Measurements from ENCODE around the gene TBC1D9B. TPM values are rescaled to one million over a fixed set of nuclear protein-coding genes. Genes with fewer than 3 reads are reported as not detected.

The TBC1D9B gene
- total RNA-seq, 1 donor from 2014 or later, result 136 TPM

DNA sequence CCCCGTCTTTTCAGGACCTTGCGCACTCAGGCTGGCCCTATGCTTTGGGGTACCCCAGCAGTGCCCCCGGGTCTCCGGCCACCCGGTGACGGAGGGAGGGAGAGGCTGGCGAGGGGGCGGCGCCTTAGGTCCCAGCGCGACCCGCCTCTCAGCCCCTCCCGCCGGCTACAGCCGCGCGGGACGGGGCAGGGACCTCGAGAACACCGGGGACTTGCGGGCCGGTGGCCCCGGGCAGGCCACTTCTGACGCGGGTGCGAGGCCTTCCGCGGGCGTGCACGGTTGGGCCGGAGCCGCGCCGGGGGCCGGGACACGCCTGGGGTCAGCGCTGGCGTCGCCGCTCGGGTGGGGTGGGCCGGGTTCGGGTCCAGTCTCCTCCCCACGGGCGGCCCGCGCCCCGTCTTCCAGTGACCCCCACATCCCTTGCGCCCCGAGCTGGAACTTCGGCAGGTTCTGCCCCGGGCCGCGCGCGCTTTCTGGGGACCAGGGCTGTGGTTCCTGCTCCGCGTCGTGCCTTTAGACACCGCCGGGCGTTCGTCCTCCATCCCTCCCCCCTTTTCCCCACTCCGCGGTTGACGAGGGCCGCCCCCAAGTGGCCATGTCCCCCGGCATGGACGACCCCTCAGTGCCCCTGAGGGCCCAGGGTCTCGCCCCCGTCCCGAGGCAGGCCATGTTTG lies 90.8 kb downstream of the TBC1D9B start:
- Mint-ChIP-seq H3K27ac (ENCODE audit: unreplicated experiment) (no peak overlapping the region), H3K4me3 (ENCODE audit: unreplicated experiment) (no peak overlapping the region), H3K27me3 (ENCODE audit: unreplicated experiment) (no peaks in the 10 kb centered on the region), H3K4me1 (ENCODE audit: unreplicated experiment) (peaks cover 31% of the 10 kb centered on the region), H3K36me3 (ENCODE audit: unreplicated experiment) (peaks cover 7% of the 10 kb centered on the region), H3K9me3 (ENCODE audit: unreplicated experiment) (no peaks in the 10 kb centered on the region)
- DNase-seq (ENCODE audit: extremely low spot score, unreplicated experiment), result no peak
- TF ChIP-seq, protein P1, sequence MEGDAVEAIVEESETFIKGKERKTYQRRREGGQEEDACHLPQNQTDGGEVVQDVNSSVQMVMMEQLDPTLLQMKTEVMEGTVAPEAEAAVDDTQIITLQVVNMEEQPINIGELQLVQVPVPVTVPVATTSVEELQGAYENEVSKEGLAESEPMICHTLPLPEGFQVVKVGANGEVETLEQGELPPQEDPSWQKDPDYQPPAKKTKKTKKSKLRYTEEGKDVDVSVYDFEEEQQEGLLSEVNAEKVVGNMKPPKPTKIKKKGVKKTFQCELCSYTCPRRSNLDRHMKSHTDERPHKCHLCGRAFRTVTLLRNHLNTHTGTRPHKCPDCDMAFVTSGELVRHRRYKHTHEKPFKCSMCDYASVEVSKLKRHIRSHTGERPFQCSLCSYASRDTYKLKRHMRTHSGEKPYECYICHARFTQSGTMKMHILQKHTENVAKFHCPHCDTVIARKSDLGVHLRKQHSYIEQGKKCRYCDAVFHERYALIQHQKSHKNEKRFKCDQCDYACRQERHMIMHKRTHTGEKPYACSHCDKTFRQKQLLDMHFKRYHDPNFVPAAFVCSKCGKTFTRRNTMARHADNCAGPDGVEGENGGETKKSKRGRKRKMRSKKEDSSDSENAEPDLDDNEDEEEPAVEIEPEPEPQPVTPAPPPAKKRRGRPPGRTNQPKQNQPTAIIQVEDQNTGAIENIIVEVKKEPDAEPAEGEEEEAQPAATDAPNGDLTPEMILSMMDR (IDR thresholded peaks at IDR 0.05), result no peak

DNA sequence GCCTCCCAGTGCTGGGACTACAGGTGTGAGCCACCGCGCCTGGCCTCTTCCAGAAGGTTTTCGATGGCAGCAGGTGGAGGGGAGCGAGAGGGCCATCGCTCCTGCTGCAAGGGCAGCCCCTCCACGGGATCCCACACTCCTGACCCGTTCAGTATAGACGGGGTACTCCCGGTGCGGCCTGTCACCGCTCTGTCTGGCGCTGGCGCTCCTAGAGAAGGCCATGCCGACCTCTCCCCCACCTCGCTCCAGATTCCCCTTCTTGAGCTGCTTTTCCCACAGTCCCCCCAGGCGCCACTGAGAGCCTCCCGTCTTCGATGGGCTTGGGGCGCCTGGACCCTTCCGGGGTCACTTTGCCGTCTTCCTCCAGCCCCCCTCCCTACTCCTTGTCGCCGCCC lies 91.3 kb downstream of the TBC1D9B start:
- H3K27me3 Mint-ChIP-seq (ENCODE audit: unreplicated experiment), result no peaks in the 10 kb centered on the region
- H3K4me3 Mint-ChIP-seq (ENCODE audit: unreplicated experiment), result no peak overlapping the region
- no peaks in the 10 kb centered on the region for H3K9me3 Mint-ChIP-seq (ENCODE audit: unreplicated experiment)
- H3K27ac Mint-ChIP-seq (ENCODE audit: unreplicated experiment), result no peak overlapping the region
- peaks cover 30% of the 10 kb centered on the region for H3K4me1 Mint-ChIP-seq (ENCODE audit: unreplicated experiment)
- no peak for DNase-seq (ENCODE audit: extremely low spot score, unreplicated experiment)
- H3K36me3 Mint-ChIP-seq (ENCODE audit: unreplicated experiment), result peaks cover 7% of the 10 kb centered on the region
- TF ChIP-seq, protein P1 (IDR thresholded peaks at IDR 0.05), result no peak

DNA sequence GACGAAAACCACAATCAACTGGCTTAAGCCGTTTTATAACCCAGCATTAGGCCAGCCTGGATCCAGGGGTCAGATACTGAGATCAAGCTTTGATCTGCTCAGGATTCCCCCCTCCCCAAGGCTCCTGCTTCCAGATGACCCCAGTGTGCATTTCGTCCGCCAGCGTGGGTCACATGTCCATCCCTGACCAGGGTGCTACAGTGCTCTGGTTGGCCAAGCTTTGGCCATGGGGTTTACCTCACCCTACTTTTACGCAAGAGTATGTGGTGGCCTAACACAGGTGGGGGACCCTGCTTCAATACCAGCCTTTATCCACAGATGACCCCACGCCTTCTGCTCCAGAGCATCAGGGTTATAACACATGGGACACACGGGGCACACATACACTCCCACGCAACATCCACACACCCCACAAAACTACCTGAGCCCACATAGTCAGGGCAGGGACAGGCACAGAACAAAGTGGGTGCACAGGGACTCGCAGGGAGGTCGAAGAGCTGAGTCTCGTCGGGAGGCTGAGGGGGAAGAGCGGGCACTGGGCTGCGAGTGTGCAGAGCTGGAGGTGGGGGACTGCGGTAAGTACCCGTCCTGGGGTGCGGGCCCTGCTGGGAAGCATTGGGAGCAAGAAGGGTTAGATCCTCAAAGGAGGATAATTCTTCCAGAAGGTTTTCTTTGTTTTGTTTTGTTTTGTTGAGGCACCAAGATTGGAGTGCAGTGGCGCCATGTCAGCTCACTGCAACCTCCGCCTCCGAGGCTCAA lies 92.0 kb downstream of the TBC1D9B start:
- Mint-ChIP-seq H3K4me1 (ENCODE audit: unreplicated experiment) (peaks cover 30% of the 10 kb centered on the region), H3K27me3 (ENCODE audit: unreplicated experiment) (no peaks in the 10 kb centered on the region), H3K36me3 (ENCODE audit: unreplicated experiment) (peaks cover 7% of the 10 kb centered on the region), H3K4me3 (ENCODE audit: unreplicated experiment) (no peak overlapping the region), H3K9me3 (ENCODE audit: unreplicated experiment) (no peaks in the 10 kb centered on the region), H3K27ac (ENCODE audit: unreplicated experiment) (no peak overlapping the region)
- TF ChIP-seq, protein P1 (IDR thresholded peaks at IDR 0.05), result no peak
- DNase-seq (ENCODE audit: extremely low spot score, unreplicated experiment), result no peak

DNA sequence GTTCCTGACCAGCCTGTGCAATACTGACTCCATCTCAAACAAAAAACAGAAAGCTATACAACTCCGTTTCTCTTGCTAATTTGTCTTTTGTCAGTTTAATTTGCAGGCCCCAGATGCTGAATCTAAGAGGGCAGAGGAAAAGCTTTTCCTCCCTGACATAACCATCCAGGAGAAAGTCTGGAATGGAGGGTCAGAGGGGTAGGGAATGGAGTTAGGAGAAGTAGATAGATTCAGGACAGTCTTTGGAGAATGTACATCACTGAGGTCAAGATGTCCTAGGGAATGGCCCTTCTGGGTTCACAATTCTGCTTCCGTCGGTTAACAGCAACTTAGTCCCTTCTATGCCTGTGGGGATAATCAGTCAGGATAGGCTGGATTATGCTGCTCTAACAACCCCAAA lies 93.6 kb downstream of the TBC1D9B start:
- no peak for DNase-seq (ENCODE audit: extremely low spot score, unreplicated experiment)
- Mint-ChIP-seq H3K36me3 (ENCODE audit: unreplicated experiment) (peaks cover 7% of the 10 kb centered on the region), H3K4me3 (ENCODE audit: unreplicated experiment) (no peak overlapping the region), H3K27ac (ENCODE audit: unreplicated experiment) (no peak overlapping the region), H3K27me3 (ENCODE audit: unreplicated experiment) (no peaks in the 10 kb centered on the region), H3K9me3 (ENCODE audit: unreplicated experiment) (no peaks in the 10 kb centered on the region), H3K4me1 (ENCODE audit: unreplicated experiment) (peaks cover 18% of the 10 kb centered on the region)
- TF ChIP-seq, protein P1 (IDR thresholded peaks at IDR 0.05), result no peak

DNA sequence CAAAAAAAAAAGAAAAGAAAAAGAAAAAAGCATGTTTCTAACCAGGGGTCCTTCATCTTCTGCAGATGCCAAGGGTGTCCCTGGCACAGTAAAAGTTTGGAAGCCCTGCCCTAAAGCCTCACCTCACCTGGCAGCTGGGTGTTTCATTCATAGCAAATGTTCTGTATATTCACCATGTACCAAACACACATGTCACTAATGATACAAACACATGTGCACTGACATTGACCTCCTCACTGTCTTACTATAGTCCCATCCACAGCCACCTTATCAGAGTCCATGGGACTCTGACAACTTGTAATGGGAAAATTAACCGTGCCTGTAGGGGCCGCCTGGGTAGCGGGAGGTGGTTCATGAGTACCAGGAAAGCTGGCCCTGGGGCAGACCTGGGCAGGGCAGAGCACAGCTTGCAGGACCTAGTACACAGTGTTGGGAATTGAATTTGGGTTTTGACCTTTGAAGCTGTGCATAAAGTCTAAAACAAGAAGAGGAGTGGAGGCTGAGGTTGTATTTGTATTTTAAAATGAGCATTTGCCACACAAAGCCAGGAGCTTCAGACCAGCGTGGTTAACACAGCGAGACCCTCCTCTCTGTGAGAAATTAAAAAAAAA lies 94.6 kb downstream of the TBC1D9B start:
- no peak overlapping the region for H3K27ac Mint-ChIP-seq (ENCODE audit: unreplicated experiment)
- no peak for DNase-seq (ENCODE audit: extremely low spot score, unreplicated experiment)
- peaks cover 13% of the 10 kb centered on the region for H3K4me1 Mint-ChIP-seq (ENCODE audit: unreplicated experiment)
- H3K9me3 Mint-ChIP-seq (ENCODE audit: unreplicated experiment), result no peaks in the 10 kb centered on the region
- TF ChIP-seq, protein P1 (IDR thresholded peaks at IDR 0.05), result no peak
- no peaks in the 10 kb centered on the region for H3K27me3 Mint-ChIP-seq (ENCODE audit: unreplicated experiment)
- H3K36me3 Mint-ChIP-seq (ENCODE audit: unreplicated experiment), result peaks cover 7% of the 10 kb centered on the region
- H3K4me3 Mint-ChIP-seq (ENCODE audit: unreplicated experiment), result no peak overlapping the region

Measured in osteocyte (in vitro differentiated cells).